Measurements from ENCODE around the gene NCMAP. TPM values are rescaled to one million over a fixed set of nuclear protein-coding genes. Genes with fewer than 3 reads are reported as not detected.

Gene NCMAP
- total RNA-seq, 1 experiment from 2014 or later = not detected

DNA sequence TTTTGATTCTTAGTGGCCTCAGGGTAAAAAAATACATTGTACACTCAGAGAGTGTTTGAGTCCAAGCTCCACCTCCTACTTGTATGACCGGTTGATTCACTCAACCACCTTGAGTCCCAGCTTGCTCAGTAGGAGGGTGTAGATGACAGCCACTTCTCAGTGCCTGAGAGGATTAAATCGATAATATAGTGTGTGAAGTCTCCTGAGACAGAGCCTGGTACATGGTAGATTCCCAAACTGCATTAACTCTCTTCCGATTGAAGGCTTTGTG, 38.4 kb downstream of the NCMAP start:
- Histone ChIP-seq H3K4me3 (ENCODE audit: low read depth, low read length, poor library complexity, severe bottlenecking) (no peak overlapping the region), H3K27ac (ENCODE audit: low read depth, low read length, poor library complexity, severe bottlenecking) (no peak overlapping the region), H3K9me3 (ENCODE audit: low read depth, low read length, poor library complexity, severe bottlenecking) (no peaks in the 10 kb centered on the region), H3K4me1 (ENCODE audit: insufficient read depth, low read length, poor library complexity, severe bottlenecking) (no peaks in the 10 kb centered on the region), H3K36me3 (ENCODE audit: insufficient read depth, low read length, poor library complexity, severe bottlenecking) (no peaks in the 10 kb centered on the region), H3K27me3 (replicated peaks; ENCODE audit: insufficient read depth, low read depth, low read length, poor library complexity) (no peaks in the 10 kb centered on the region)
- ChIA-PET POLR2A (ENCODE audit: low non-redundant PET) (no interaction called here), CTCF (no interaction called here)
- DNase-seq (ENCODE audit: low spot score) = no peak
- no TSS peak for BruUV-seq (replicated peaks)
- TF ChIP-seq, protein P1, sequence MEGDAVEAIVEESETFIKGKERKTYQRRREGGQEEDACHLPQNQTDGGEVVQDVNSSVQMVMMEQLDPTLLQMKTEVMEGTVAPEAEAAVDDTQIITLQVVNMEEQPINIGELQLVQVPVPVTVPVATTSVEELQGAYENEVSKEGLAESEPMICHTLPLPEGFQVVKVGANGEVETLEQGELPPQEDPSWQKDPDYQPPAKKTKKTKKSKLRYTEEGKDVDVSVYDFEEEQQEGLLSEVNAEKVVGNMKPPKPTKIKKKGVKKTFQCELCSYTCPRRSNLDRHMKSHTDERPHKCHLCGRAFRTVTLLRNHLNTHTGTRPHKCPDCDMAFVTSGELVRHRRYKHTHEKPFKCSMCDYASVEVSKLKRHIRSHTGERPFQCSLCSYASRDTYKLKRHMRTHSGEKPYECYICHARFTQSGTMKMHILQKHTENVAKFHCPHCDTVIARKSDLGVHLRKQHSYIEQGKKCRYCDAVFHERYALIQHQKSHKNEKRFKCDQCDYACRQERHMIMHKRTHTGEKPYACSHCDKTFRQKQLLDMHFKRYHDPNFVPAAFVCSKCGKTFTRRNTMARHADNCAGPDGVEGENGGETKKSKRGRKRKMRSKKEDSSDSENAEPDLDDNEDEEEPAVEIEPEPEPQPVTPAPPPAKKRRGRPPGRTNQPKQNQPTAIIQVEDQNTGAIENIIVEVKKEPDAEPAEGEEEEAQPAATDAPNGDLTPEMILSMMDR (conservative IDR thresholded peaks at IDR 0.05; ENCODE audit: low read depth, low read length) = no peak
- TF ChIP-seq EZH2 (IDR thresholded peaks at IDR 0.05; ENCODE audit: borderline replicate concordance, low read depth, low read length, poor library complexity, severe bottlenecking) = no peak
- intact Hi-C loops (cut with micrococcal nuclease; ENCODE audit: unreplicated experiment) = no loop called here

DNA sequence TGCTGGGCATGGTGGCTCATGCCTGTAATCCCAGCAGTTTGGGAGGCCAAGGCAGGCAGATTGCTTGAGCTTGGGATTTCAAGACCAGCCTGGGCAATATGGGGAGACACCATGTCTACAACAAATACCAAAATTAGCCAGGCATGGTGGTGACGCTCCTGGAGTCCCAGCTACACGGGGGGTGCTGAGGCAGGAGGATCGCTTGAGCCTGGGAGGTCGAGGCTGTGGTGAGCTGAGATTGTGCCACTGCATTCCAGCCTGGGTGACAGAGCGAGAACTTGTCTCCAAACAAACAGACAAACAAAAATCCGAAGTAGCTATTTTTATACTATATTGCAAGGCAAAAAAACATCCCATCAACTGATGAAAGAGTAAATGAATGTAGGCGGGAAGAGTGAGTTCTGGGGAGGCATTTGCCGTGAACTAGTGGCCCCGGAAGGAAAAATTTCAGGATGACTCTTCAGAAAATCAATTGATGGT, 40.6 kb downstream of the NCMAP start:
- H3K36me3 ChIP-seq (ENCODE audit: insufficient read depth, low read length, poor library complexity, severe bottlenecking) = no peaks in the 10 kb centered on the region
- H3K4me3 ChIP-seq (ENCODE audit: low read depth, low read length, poor library complexity, severe bottlenecking) = no peak overlapping the region
- no peak for TF ChIP-seq EZH2 (IDR thresholded peaks at IDR 0.05; ENCODE audit: borderline replicate concordance, low read depth, low read length, poor library complexity, severe bottlenecking)
- TF ChIP-seq, protein P1 (conservative IDR thresholded peaks at IDR 0.05; ENCODE audit: low read depth, low read length) = no peak
- no TSS peak for BruUV-seq (replicated peaks)
- ChIA-PET CTCF (no interaction called here), POLR2A (ENCODE audit: low non-redundant PET) (no interaction called here)
- H3K9me3 ChIP-seq (ENCODE audit: low read depth, low read length, poor library complexity, severe bottlenecking) = no peaks in the 10 kb centered on the region
- no peak for DNase-seq (ENCODE audit: low spot score)
- H3K27ac ChIP-seq (ENCODE audit: low read depth, low read length, poor library complexity, severe bottlenecking) = no peak overlapping the region
- no peaks in the 10 kb centered on the region for H3K27me3 ChIP-seq (replicated peaks; ENCODE audit: insufficient read depth, low read depth, low read length, poor library complexity)
- intact Hi-C loops (cut with micrococcal nuclease; ENCODE audit: unreplicated experiment) = no loop called here
- H3K4me1 ChIP-seq (ENCODE audit: insufficient read depth, low read length, poor library complexity, severe bottlenecking) = no peaks in the 10 kb centered on the region

DNA sequence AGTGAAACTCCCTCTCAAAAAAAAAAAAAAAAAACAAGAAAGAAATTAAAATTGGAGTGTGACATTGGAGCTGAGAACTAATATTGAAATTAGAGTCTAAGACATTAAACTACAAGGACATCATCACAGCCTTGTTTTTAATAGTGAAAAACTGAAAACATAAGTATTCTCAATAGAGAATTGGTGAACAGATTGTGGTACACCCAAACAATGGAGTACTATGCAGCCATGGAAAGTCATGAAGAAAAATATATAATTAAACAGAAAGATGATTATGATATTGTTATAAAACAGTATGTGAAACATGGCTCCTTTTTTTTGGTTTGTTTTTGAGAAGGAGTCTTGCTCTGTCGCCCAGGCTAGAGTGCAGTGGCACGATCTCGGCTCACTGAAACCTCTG, 43.4 kb downstream of the NCMAP start:
- no peak overlapping the region for H3K27ac ChIP-seq (ENCODE audit: low read depth, low read length, poor library complexity, severe bottlenecking)
- TF ChIP-seq EZH2 (IDR thresholded peaks at IDR 0.05; ENCODE audit: borderline replicate concordance, low read depth, low read length, poor library complexity, severe bottlenecking) = no peak
- TF ChIP-seq, protein P1 (conservative IDR thresholded peaks at IDR 0.05; ENCODE audit: low read depth, low read length) = no peak
- no peak for DNase-seq (ENCODE audit: low spot score)
- CTCF ChIA-PET = no interaction called here
- POLR2A ChIA-PET (ENCODE audit: low non-redundant PET) = no interaction called here
- H3K27me3 ChIP-seq (replicated peaks; ENCODE audit: insufficient read depth, low read depth, low read length, poor library complexity) = no peaks in the 10 kb centered on the region
- intact Hi-C loops (cut with micrococcal nuclease; ENCODE audit: unreplicated experiment) = no loop called here
- no peak overlapping the region for H3K4me3 ChIP-seq (ENCODE audit: low read depth, low read length, poor library complexity, severe bottlenecking)
- H3K4me1 ChIP-seq (ENCODE audit: insufficient read depth, low read length, poor library complexity, severe bottlenecking) = no peaks in the 10 kb centered on the region
- no TSS peak for BruUV-seq (replicated peaks)
- H3K36me3 ChIP-seq (ENCODE audit: insufficient read depth, low read length, poor library complexity, severe bottlenecking) = no peaks in the 10 kb centered on the region
- H3K9me3 ChIP-seq (ENCODE audit: low read depth, low read length, poor library complexity, severe bottlenecking) = no peaks in the 10 kb centered on the region
